T-helper 22 cell (primary cell): ENCODE data around the gene AQP12A.

Source experiments
- DNase-seq: peaks from one replicate; pipeline ENCODE4 v3.0.0-alpha.2; 2020; ENCODE audit warnings: low read depth

The AQP12A gene

GRCh38 chr2:240741091-240741490 is 49.4 kb downstream of the AQP12A start:
- no peak for DNase-seq

DNA sequence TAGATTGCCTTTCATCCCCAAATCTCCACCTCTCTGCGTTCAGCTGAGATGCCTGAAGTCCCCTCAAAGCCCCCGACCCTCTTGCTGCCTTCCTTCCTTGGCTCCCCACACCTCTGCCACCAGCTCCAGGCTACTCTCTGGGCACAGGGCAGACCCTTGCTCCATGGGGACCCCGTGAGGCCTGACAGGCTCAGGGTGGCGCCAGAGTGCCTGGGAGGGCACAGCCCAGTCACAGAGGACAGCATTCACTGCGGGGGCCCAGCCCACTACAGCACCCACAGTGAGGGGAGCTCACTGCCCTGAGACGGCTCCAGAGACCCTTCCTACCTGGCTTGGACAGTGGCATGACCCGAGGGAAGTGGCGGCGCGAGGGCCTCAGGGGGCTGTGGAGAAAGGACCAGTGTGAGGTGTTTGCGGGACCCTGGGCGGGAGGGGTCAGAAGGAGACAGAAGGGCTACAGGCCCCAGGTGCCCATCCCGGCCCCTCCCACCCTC is 51.0 kb downstream of the AQP12A start:
- no peak for DNase-seq

GRCh38 chr2:240745456-240745855 is 53.8 kb downstream of the AQP12A start:
- DNase-seq: no peak

- DNase-seq: no peak
Observed at GRCh38 chr2:240745962-240746361, 54.3 kb downstream of the AQP12A start.

DNA sequence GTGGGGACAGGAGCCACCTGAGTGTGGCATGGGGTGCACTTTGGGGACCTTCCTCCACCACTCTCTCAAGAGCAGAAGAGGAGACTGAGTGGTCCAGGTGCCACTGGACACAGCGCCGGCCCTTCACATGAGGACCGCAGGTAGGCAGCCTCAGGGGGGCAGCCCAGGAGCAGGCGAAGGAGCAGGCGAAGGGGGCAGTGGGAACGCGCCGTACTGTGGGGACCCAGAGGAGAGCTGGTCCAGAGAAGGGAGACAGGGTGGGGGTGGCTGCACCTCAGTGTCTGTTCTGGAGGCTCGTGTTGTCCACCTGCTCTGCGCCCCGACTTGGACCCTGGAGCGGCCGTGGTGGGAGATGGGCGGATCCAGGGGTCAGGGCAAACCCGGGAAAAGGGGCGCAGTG is 55.0 kb downstream of the AQP12A start:
- DNase-seq: no peak

GRCh38 chr2:240747256-240747655 is 55.6 kb downstream of the AQP12A start:
- DNase-seq: no peak
